Parathyroid adenoma (tissue), 2 donors: ENCODE data around the gene NEK9.

Experiments used
- H2AFZ ChIP-seq: fragments of 300-600 bp; sonication (generic); one replicate; pipeline ENCODE4 v1.7.0; 2017; ENCODE audit warnings: antibody characterized with exemption, mild to moderate bottlenecking
- H3K27ac ChIP-seq: fragments of 300-600 bp; sonication (generic); one replicate; pipeline ENCODE4 v1.7.0; 2017
- H3K27me3 ChIP-seq: fragments of 300-600 bp; sonication (generic); one replicate; pipeline ENCODE4 v1.7.0; 2017; ENCODE audit warnings: low read length; ENCODE audit not compliant: control insufficient read depth, insufficient read depth
- H3K36me3 ChIP-seq: fragments of 300-600 bp; sonication (generic); one replicate; pipeline ENCODE4 v1.7.0; 2017; ENCODE audit warnings: low read length; ENCODE audit not compliant: control insufficient read depth, insufficient read depth
- H3K4me1 ChIP-seq: fragments of 300-600 bp; sonication (generic); one replicate; pipeline ENCODE4 v1.7.0; 2017; ENCODE audit warnings: control low read depth
- H3K4me2 ChIP-seq: fragments of 300-600 bp; sonication (generic); one replicate; pipeline ENCODE4 v1.7.0; 2017; ENCODE audit warnings: low read length
- H3K4me3 ChIP-seq: fragments of 300-600 bp; sonication (generic); one replicate; pipeline ENCODE4 v1.7.0; 2017; ENCODE audit warnings: low read depth, low read length
- H3K79me2 ChIP-seq: fragments of 300-600 bp; sonication (generic); one replicate; pipeline ENCODE4 v1.7.0; 2017; ENCODE audit warnings: control low read depth
- H3K9ac ChIP-seq: fragments of 300-600 bp; sonication (generic); one replicate; pipeline ENCODE4 v1.7.0; 2017; ENCODE audit warnings: mild to moderate bottlenecking
- H3K9me3 ChIP-seq: fragments of 300-600 bp; sonication (generic); one replicate; pipeline ENCODE4 v1.7.0; 2017; ENCODE audit warnings: low read length; ENCODE audit not compliant: control insufficient read depth
- TF ChIP-seq, protein P1 (sequence below): fragments of 300-600 bp; sonication (generic); IDR thresholded peaks from one replicate; pipeline ENCODE4 v1.7.0; 2017; ENCODE audit warnings: antibody characterized with exemption, mild to moderate bottlenecking
- donor health status: primary hyperparathyroidism.

The NEK9 gene

GRCh38 chr14:75090353-75090752 lies 36.5 kb downstream of the NEK9 start:
- H3K79me2 ChIP-seq, result peaks cover 2% of the 10 kb centered on the region
- no peak overlapping the region for H3K4me3 ChIP-seq
- H3K9ac ChIP-seq, result no peak overlapping the region
- H3K4me1 ChIP-seq, result no peaks in the 10 kb centered on the region
- no peaks in the 10 kb centered on the region for H3K9me3 ChIP-seq
- TF ChIP-seq, protein P1, sequence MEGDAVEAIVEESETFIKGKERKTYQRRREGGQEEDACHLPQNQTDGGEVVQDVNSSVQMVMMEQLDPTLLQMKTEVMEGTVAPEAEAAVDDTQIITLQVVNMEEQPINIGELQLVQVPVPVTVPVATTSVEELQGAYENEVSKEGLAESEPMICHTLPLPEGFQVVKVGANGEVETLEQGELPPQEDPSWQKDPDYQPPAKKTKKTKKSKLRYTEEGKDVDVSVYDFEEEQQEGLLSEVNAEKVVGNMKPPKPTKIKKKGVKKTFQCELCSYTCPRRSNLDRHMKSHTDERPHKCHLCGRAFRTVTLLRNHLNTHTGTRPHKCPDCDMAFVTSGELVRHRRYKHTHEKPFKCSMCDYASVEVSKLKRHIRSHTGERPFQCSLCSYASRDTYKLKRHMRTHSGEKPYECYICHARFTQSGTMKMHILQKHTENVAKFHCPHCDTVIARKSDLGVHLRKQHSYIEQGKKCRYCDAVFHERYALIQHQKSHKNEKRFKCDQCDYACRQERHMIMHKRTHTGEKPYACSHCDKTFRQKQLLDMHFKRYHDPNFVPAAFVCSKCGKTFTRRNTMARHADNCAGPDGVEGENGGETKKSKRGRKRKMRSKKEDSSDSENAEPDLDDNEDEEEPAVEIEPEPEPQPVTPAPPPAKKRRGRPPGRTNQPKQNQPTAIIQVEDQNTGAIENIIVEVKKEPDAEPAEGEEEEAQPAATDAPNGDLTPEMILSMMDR, result no peak
- H3K27me3 ChIP-seq, result no peaks in the 10 kb centered on the region
- no peaks in the 10 kb centered on the region for H3K36me3 ChIP-seq
- no peak overlapping the region for H2AFZ ChIP-seq
- no peak overlapping the region for H3K27ac ChIP-seq
- H3K4me2 ChIP-seq, result no peak overlapping the region

DNA sequence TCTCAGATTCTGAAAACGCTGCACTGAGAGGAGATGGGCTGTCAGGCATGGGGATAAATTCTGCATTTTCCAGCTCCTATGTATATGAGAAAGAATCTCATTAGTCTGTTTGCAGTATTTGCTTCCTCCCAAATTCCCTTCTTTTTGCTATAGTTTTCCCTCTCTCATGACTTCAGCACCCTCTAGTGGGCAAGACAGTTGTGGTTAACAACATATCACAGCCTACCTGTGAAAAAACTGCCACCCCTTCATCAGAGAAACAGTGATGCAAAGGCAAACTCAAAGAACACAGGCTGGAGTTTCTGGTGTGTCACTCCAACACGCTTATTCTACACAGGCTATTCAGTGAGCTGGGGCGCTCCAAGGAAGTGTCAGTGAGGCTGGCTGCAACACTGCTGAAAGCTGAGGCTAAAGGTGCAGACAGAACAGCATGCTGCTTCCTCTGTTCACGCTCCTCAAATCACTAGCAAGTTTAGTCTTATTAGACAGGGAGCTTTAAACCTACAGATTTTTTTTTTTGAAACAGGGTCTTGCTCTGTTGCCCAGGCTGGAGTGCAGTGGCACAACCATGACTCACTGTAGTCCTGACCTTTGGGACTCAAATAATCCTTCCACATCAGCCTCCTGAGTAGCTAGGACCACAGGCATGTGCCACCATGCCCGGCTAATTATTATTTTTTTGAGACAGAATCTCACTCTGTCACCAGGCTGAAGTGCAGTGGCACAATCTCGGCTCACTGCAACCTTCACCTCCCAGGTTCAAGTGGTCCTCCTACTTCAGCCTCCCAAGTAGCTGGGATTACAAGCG lies 38.1 kb downstream of the NEK9 start:
- TF ChIP-seq, protein P1, result peak; percentile 81
- Histone ChIP-seq H3K9me3 (no peaks in the 10 kb centered on the region), H3K4me3 (no peak overlapping the region), H3K36me3 (no peaks in the 10 kb centered on the region), H3K4me2 (no peak overlapping the region), H3K27ac (no peak overlapping the region), H3K4me1 (no peaks in the 10 kb centered on the region), H3K9ac (no peak overlapping the region), H2AFZ (no peak overlapping the region), H3K79me2 (no peaks in the 10 kb centered on the region), H3K27me3 (no peaks in the 10 kb centered on the region)

DNA sequence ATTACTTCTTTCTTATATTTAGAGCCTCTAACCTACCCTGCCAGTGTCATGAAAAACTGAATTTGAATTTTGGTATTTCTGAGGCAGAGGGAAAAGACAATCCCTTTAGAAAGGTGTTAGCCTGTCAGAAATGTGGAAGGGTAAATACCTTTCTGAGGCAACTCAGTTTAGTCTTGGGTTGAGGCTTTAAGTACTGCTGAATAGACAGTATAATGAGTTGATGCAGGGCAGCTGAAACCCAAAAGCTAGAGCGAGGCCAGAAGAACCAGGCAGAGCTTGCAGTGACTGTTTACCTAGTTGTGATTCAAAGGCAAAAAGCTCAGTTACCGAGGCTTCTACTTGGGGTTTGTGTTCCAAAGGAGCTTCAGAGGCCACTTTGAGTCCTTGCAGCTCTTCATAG lies 38.7 kb downstream of the NEK9 start:
- Histone ChIP-seq H3K9me3 (no peaks in the 10 kb centered on the region), H3K9ac (no peak overlapping the region), H3K27me3 (no peaks in the 10 kb centered on the region), H3K4me3 (no peak overlapping the region), H3K27ac (no peak overlapping the region), H3K4me1 (no peaks in the 10 kb centered on the region), H2AFZ (no peak overlapping the region), H3K79me2 (no peaks in the 10 kb centered on the region), H3K36me3 (no peaks in the 10 kb centered on the region), H3K4me2 (no peak overlapping the region)
- TF ChIP-seq, protein P1, result no peak

DNA sequence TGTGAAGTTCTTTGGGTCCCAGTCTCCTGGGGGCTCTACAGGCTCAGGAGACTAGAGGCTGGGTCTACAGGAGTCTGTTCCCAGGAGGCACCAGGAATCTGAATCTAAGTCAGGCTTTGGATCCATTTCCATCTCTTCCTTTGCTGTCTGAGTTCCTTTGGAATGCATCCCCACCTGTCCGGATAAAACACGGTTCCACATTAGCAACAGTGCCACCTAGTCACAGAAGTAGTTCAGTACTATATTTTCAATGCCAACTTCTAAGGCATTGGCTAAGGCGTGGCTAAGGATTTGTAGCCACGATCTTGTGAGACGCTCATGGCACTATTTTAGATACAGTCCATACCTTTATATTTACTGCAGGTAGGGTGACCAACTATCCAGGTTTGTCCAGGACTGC lies 42.3 kb downstream of the NEK9 start:
- Histone ChIP-seq H3K27ac (no peak overlapping the region), H3K4me1 (no peaks in the 10 kb centered on the region), H3K9me3 (no peaks in the 10 kb centered on the region), H3K9ac (no peak overlapping the region), H3K36me3 (no peaks in the 10 kb centered on the region), H3K4me3 (no peak overlapping the region), H3K27me3 (no peaks in the 10 kb centered on the region), H2AFZ (no peak overlapping the region), H3K79me2 (no peaks in the 10 kb centered on the region), H3K4me2 (no peak overlapping the region)
- TF ChIP-seq, protein P1, result peak; percentile 21

DNA sequence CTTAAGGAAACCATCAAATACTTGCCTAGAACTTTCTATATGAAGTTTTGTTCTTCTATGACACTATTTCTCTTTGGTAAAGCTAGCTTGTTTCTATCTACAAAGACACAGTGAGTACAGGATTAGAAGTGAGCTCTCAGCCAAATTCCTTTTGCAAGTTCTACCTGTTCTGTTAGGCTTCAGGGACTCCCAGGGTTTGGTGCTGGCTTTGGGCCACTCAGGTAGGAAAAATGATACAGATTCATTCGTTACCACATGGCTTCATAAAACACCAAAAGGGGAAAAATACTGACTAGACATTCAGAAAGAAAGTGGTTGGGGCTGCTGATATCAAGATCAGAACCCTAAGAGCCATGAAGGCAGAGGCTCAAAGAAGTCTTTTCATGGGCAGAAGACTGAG lies 43.6 kb downstream of the NEK9 start:
- H3K4me2 ChIP-seq, result no peak overlapping the region
- H3K27me3 ChIP-seq, result no peaks in the 10 kb centered on the region
- no peak overlapping the region for H3K4me3 ChIP-seq
- H3K9me3 ChIP-seq, result no peaks in the 10 kb centered on the region
- no peak overlapping the region for H3K9ac ChIP-seq
- no peak overlapping the region for H3K27ac ChIP-seq
- no peak overlapping the region for H2AFZ ChIP-seq
- no peaks in the 10 kb centered on the region for H3K4me1 ChIP-seq
- H3K79me2 ChIP-seq, result no peaks in the 10 kb centered on the region
- H3K36me3 ChIP-seq, result no peaks in the 10 kb centered on the region
- TF ChIP-seq, protein P1, result no peak
